ENCODE data around the gene TAX1BP3.

Gene TAX1BP3

DNA sequence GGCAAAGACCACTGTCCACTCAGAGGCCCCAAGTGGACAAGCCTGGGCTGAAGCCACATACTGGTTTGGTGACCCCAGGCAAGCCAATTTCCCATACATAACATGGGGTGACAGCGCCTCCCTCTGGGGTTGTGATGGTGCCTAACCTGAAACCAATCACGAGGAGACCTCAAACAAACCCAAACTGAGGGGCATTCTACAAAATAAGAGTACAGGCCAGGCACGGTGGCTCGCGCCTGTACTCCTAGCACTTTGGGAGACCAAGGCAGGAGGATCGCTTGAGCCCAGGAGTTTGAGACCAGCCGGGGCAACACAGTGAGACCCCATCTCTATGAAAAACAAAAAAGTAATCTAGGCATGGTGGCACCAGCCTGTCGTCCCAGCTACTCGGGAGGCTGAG lies 24.0 kb upstream of the TAX1BP3 start:
- TF ChIP-seq, protein P1, sequence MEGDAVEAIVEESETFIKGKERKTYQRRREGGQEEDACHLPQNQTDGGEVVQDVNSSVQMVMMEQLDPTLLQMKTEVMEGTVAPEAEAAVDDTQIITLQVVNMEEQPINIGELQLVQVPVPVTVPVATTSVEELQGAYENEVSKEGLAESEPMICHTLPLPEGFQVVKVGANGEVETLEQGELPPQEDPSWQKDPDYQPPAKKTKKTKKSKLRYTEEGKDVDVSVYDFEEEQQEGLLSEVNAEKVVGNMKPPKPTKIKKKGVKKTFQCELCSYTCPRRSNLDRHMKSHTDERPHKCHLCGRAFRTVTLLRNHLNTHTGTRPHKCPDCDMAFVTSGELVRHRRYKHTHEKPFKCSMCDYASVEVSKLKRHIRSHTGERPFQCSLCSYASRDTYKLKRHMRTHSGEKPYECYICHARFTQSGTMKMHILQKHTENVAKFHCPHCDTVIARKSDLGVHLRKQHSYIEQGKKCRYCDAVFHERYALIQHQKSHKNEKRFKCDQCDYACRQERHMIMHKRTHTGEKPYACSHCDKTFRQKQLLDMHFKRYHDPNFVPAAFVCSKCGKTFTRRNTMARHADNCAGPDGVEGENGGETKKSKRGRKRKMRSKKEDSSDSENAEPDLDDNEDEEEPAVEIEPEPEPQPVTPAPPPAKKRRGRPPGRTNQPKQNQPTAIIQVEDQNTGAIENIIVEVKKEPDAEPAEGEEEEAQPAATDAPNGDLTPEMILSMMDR (IDR thresholded peaks at IDR 0.05; ENCODE audit: low read depth, low read length) = no peak
- H3K4me3 ChIP-seq (ENCODE audit: low read depth, low read length) = no peak overlapping the region

DNA sequence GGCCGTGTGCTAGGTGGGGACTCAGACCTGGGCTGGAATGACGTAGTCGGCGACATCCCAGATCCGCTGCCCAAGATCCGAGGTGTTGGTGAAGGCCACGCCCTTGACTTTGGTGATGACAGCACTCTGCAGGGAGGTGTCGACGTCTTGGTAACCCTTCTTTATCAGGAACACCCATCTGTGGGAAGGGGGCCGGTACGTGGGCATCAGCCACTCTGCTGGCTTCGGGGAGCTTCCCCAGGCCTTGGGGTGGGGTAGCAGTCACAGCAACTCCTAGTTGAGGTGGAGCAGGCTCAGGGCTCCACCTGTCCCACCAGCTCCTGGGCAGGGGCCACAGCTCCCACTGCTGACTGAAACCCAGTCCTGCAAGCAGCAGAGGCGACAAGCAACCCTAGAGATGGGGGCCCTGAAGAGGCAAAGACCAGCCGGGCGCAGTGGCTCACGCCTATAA lies 23.3 kb upstream of the TAX1BP3 start:
- H3K4me3 ChIP-seq (ENCODE audit: low read depth, low read length) = no peak overlapping the region
- TF ChIP-seq, protein P1 (IDR thresholded peaks at IDR 0.05; ENCODE audit: low read depth, low read length) = no peak

DNA sequence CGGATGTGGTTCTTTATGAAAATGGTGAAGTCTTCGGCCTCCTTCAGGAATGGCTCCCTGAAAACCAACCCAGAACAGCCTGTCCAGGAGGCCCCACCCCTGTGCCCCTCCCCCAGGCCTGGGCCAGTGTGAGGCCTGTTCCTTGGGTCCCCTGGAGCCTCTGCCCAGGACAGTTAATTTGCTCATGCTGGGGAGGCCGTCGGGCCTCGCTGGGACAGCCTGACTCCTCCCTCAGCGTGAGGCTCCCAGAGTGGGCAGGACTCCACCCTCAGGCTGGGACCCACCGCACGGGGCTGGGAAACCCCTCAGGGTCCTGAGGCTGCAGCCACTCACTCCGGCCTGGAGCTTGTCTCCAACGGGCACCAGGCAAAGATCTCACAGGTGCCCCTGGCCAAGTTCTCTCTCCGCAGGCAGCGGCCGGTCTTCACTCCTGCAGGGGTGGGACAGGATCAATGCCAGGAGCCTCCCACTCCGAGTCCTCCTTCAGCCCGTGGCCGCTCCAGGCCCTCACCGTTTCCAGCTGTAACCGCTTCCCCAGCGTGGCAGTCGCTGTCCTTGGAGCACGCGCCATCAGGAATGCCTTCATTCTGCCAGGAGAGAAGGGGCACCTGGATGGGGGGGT lies 21.8 kb upstream of the TAX1BP3 start:
- H3K4me3 ChIP-seq (ENCODE audit: low read depth, low read length) = no peak overlapping the region
- TF ChIP-seq, protein P1 (IDR thresholded peaks at IDR 0.05; ENCODE audit: low read depth, low read length) = no peak

DNA sequence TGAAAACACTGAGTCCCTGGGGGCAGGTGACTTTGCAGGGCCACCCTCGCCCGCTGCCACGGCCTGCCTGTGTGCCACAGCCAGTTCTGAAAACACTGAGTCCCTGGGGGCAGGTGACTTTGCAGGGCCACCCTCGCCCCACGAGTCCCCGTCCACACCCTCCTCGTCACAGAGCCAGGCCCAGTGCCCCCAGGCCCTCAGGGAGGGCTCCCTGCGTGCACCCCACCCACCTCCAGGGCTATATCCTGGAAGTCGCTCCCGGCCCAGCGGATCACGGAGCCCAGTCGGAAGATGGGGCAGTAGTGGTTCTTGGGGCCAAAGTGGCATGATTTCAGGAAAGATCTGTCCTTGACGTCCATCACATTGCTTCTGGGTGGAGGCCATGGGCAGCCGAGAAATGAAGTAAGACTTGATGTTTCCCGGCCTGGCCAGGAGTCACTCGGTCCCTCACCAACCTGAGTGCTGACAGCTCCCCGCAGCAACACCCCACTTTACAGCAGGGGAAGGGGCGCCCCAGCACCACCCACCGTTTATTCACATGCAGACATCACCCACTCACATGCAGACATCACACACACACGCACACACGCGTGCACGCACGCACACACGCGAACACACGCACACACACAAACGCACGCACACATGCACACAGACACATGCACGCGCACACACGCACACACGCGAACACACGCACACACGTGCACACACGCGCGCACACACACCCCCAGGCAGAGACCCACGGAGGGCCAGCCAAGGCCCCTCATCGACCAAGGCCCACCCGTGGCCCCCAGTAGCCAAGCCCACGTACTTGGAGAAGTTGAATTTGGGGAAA lies 21.1 kb upstream of the TAX1BP3 start:
- TF ChIP-seq, protein P1 (IDR thresholded peaks at IDR 0.05; ENCODE audit: low read depth, low read length) = no peak
- H3K4me3 ChIP-seq (ENCODE audit: low read depth, low read length) = no peak overlapping the region

DNA sequence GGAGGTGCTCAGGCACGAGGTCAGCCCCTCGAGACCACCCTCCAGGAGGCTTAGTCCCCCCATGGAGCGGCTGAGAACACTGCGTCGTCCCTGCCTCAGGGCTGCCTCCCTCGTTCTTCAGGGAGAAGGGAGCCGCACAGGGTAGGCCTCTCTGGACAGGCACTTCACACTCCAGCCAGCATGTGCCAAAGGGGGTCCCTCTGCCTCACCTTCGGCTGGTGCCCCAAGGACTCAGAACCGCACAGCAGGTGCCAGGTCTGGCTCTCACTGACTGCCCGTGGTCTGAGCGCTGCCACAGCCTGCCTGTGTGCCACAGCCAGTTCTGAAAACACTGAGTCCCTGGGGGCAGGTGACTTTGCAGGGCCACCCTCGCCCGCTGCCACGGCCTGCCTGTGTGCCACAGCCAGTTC lies 20.5 kb upstream of the TAX1BP3 start:
- no peak overlapping the region for H3K4me3 ChIP-seq (ENCODE audit: low read depth, low read length)
- TF ChIP-seq, protein P1 (IDR thresholded peaks at IDR 0.05; ENCODE audit: low read depth, low read length) = no peak

DNA sequence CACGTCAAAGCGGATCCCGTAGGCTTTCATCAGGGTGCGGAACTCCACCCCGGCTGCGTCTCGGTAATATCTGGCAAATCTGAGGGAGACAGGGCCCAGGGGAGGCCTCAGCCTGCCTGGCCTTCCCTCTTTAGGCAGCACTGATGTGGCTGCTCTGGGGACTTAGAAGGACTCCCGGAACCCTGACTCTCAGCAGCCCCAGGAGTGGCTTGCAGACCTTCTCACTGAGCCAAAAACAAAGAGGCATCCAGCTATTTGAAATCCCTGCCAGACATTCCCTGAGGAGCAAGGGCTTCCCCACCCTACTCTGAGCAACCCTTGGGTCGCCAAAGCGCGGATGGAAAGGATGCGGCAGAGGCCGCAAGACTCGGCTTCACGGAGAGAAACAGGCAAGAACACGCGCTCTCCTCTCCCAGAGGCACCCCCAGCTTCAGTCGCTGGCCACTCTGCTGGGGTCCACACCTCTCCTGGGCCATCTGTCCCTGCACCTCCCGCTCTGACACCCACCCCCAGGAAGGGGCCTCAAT lies 19.7 kb upstream of the TAX1BP3 start:
- no peak overlapping the region for H3K4me3 ChIP-seq (ENCODE audit: low read depth, low read length)
- TF ChIP-seq, protein P1 (IDR thresholded peaks at IDR 0.05; ENCODE audit: low read depth, low read length) = no peak

DNA sequence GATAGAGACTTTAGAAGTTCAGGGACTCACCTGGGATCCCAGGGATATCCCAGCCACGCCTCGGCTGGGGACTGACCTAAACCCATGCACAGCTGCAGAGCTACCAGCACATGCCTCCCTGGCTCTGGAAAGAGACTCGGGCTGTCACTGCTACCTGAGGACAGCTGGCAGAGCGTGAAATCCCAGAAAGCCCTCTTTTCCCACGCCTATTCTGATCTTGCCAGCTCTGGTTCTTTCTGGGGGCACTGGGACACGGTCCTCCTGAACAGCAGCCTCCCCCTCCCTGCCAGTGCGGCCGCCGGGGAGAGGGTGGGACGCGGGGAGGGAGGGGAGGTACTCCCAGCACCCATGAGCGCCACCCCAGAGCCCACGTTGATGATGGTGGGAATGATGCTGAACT lies 16.8 kb upstream of the TAX1BP3 start:
- H3K4me3 ChIP-seq (ENCODE audit: low read depth, low read length) = no peak overlapping the region
- TF ChIP-seq, protein P1 (IDR thresholded peaks at IDR 0.05; ENCODE audit: low read depth, low read length) = no peak

Measured in WI38 (cell line).